Measurements from ENCODE around the gene EIF1AX.
"Not testable (repeated sequence)": the region's sequence is repeated elsewhere in the genome, so short reads cannot be mapped to it uniquely, and the experiment has no call there.

EIF1AX gene

DNA sequence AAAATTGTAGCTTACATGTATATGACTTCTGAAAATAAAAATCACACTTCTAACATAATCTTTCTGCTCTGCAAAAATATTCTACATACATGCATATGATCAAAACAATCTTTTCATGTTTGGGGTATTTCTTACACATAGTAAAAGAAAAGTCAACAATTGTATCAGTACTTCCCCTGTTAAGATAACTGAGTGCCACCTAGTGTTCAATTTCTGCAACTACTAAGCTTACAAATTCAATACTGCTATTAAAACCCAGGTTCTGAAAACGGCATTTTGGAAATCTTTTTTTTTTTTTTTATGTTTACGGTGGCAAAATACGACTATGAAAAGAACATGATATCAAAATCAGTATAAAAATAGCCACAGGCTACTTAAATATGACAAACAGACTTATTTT lies 14.2 kb downstream of the EIF1AX start:
- DNase-seq (ENCODE audit: low read depth in 2 of 2), result not testable (repeated sequence)

DNA sequence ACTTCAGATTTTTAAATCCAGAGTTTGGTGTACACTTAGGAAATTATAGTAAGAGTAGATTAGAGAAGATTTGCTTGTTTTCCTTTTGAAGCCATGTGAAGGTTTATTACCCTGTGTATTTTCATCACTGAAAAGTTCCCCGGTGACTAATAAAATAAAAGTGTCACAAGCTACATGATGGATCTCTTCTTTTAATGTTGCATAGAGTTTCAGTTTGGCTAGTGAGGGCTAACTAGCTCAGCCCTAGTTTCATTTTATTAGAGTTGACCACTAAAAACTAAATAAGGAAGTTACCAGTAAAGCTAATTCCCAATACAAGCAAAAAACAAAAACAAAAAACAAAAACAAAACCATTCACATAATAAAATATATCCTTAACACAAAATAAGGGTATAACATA lies 14.8 kb downstream of the EIF1AX start:
- not testable (repeated sequence) for DNase-seq (ENCODE audit: low read depth in 2 of 2)

GRCh38 chrX:20124964-20125363 lies 16.7 kb downstream of the EIF1AX start:
- no peak for DNase-seq (ENCODE audit: low read depth in 2 of 2)

DNA sequence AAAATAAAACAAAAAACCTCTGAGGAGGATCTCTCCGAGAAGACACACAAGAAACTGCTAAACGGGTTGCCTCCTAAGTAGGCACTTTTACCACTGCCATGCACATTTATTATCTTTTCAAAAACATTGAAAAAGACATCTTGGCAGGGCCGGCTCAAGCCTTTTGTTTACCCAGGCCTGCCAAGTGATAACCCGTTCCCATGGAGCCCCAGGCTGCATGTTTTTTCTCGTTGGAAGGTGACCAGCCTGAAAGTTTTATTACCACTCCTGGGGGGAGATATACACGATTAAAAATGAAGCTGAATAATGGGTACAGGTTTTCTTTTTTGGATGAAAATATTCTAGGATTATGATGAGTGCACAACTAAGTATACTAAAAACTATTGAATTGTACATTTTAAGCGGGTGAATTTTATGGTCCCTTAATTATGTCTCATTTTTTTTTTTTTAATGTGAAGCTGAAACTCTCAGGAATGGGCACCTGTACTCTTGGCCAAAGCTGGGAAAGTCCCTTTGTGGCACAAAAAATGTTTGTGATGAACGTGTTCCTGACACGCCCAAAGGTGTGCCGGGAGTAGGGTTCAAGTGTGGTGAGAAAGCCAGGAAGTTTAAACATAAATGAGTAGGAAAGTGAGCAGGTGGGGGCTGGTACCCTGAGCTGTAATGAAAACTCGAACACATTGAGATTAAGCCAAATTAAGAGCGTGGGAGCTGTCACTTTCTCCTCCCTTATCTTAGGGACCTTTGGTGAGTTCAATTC lies 23.4 kb downstream of the EIF1AX start:
- DNase-seq (ENCODE audit: low read depth in 2 of 2), result no peak

GRCh38 chrX:20116577-20117240 lies 24.9 kb downstream of the EIF1AX start, which contains the start of gene MAP7D2:
TSS of gene MAP7D2 (minus strand) at chrX:20116907. CDS start at chrX:20116879, 28 bp downstream.
- no peak for DNase-seq (ENCODE audit: low read depth in 2 of 2)

DNA sequence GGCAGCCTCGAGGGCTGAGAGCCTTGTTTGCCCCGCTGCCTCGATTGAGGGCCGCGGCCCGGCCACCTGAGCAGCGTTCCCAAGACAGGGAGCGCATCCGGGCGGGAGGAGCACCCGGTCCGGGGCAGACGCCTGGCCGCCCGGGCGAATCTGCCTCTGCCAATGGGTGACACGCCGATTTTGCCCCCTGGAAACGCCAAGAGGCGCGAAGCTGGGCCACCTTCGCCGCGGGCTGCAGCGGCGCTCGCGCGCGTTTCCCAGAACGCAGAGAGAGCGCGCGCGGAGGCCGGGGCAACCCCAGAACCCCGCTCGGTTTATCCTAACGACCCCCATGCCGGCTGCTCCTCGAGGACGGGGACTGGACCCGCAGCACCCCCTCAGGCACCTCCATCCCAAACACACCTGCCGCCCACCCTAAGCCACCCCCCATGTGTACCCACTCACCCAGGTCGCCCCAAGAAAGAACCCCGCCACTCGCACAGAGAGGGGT lies 25.5 kb downstream of the EIF1AX start:
- DNase-seq (ENCODE audit: low read depth in 2 of 2), result no peak

DNA sequence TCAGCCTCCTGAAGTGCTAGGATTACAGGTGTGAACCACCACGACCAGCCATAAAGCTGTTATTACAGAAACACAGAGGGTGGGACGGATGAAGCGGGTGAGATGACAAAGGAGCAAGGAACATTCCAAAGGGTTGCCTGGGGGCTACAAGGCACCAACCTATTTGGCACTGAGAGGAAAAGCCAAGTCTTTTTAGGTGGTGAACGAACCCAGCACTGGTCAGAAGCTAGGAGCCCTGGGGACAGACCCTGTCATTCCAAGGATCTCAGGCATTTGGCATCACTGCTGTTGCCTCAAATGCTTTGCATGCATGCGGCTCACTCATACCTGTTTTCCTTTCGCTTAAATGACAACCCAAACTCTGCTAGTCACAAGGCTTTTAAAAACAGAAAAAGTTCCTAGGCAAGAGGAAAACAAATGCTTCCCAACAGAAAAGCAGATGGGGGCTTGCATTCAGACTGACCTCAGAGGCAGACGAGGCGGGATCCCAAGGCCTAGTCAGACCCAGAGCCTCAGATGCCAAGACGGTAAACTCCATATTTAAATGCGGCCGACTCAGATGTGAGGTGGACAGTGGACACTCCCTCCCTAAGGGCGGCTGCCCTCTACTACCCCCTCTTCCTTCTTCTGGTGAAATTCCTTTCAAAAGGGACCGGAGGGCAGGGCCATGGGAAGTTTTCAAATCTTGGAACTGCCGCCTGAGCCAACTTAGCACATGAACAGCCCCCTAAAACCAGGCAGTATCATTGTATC lies 29.4 kb downstream of the EIF1AX start:
- DNase-seq (ENCODE audit: low read depth in 2 of 2), result no peak

GRCh38 chrX:20111271-20111670 lies 30.4 kb downstream of the EIF1AX start:
- no peak for DNase-seq (ENCODE audit: low read depth in 2 of 2)

GRCh38 chrX:20101934-20102581 lies 39.6 kb downstream of the EIF1AX start:
- no peak for DNase-seq (ENCODE audit: low read depth in 2 of 2)

GRCh38 chrX:20091499-20091898 lies 50.1 kb downstream of the EIF1AX start:
- no peak for DNase-seq (ENCODE audit: low read depth in 2 of 2)

GRCh38 chrX:20089845-20090244 lies 51.8 kb downstream of the EIF1AX start:
- DNase-seq (ENCODE audit: low read depth in 2 of 2), result no peak

GRCh38 chrX:20080277-20080676 lies 61.4 kb downstream of the EIF1AX start:
- DNase-seq (ENCODE audit: low read depth in 2 of 2), result no peak

Measured in stimulated activated CD8-positive, alpha-beta memory T cell treated with anti-CD3 and anti-CD28 coated beads, Interleukin-7, amount 100 ng/mL, for 4 hours (primary cell).